ENCODE results near the gene RUNX3.

- TF ChIP-seq CTCF (IDR thresholded peaks at IDR 0.05) (no peak), POLR2A (IDR thresholded peaks at IDR 0.05) (no peak)
These were observed 16.8 kb downstream of the RUNX3 start for GRCh38 chr1:24913274-24913604.

Measured in sigmoid colon (tissue), 3 donors.